PFSK-1 (cell line): ENCODE data around the gene SPATA18.

ENCODE experiments used
- REST ChIP-seq, 2 experiments: IDR thresholded peaks; 2 replicates each; pipeline versions ENCODE4 v1.6.1 to v1.8.0; 2011 to 2012; ENCODE audit warnings: low read depth in 2 of 2, low read length in 2 of 2, control low read depth in 1 of 2, inconsistent platforms in 1 of 2, mild to moderate bottlenecking in 1 of 2, moderate library complexity in 1 of 2; ENCODE audit not compliant: insufficient read depth in 1 of 2
- TAF1 ChIP-seq: IDR thresholded peaks from 2 replicates; pipeline ENCODE4 v1.6.1; 2012; ENCODE audit warnings: low read length, control low read depth, borderline replicate concordance; ENCODE audit not compliant: insufficient read depth

- no peak for TF ChIP-seq TAF1
- TF ChIP-seq REST (IDR thresholded peaks at IDR 0.05; ENCODE audit: insufficient read depth in 1 of 2, low read depth in 2 of 2, low read length in 2 of 2) = no peak
Measured at GRCh38 chr4:52051615-52052474, 741 bp downstream of the SPATA18 start.
